K562 (cell line): ENCODE results near the gene ALDOB. TPM values are rescaled to one million over a fixed set of nuclear protein-coding genes. Genes with fewer than 3 reads are reported as not detected.

Experiments used
- BMI1 ChIP-seq: fragments of 150-350 bp; IDR thresholded peaks from 2 replicates; pipeline ENCODE4 v1.6.1; 2014; ENCODE audit warnings: low read length
- CBX1 ChIP-seq: sonication (generic); IDR thresholded peaks from 2 replicates; pipeline ENCODE4 v1.6.1; 2016; ENCODE audit warnings: antibody characterized with exemption, low read depth, mild to moderate bottlenecking
- ERF ChIP-seq: fragments of 450-650 bp; formaldehyde crosslinking; IDR thresholded peaks from 2 replicates; pipeline ENCODE4 v1.4.0; 2020; ENCODE audit warnings: mild to moderate bottlenecking, mixed read lengths
- HSF4 ChIP-seq: fragments of 250-450 bp; sonication (Bioruptor Pico); IDR thresholded peaks from 2 replicates; pipeline ENCODE4 v2.1.2; 2022; ENCODE audit warnings: mild to moderate bottlenecking, moderate library complexity, borderline replicate concordance
- NCOA1 ChIP-seq: fragments of 450-650 bp; IDR thresholded peaks from 2 replicates; pipeline ENCODE4 v1.6.1; 2016; ENCODE audit warnings: low read depth
- SAP30 ChIP-seq: fragments of 200-600 bp; sonication (generic); IDR thresholded peaks from 2 replicates; pipeline ENCODE4 v1.6.1; 2012; ENCODE audit warnings: borderline replicate concordance, low read depth, mild to moderate bottlenecking, moderate library complexity, low read length, control low read depth, inconsistent platforms; ENCODE audit not compliant: insufficient read depth, poor library complexity, severe bottlenecking
- polyA plus RNA-seq, 8 experiments: library from polyadenylated mRNA; depleted of rRNA in 4 of 8; stranded (reverse) in 5 of 8; unstranded in 3 of 8; fragments of >200 nt; fragmentation: Nextera tagmentation in 2 of 8; fragmentation: Illumina TruSeq in 1 of 8; extraction: Ambion mirVana in 2 of 8; extraction: Trizol in 1 of 8; gene quantifications; 2 replicates each; pipeline versions ENCODE4 v1.2.1 to v1.2.3, GENCODE V29; 2011 to 2014; ENCODE audit warnings: inconsistent platforms in 1 of 8, missing spikeins in 1 of 8
- total RNA-seq, 7 experiments: library from RNA; depleted of rRNA in 6 of 7; stranded (reverse); fragments of >200 nt in 6 of 7; fragmentation: Illumina TruSeq in 2 of 7; extraction: Trizol in 2 of 7; gene quantifications; 2 replicates each; pipeline versions ENCODE4 v1.2.1 to v1.2.3, GENCODE V29; 2011 to 2021; ENCODE audit warnings: low replicate concordance in 1 of 7
- TF ChIP-seq, protein P1 (sequence below), 2 experiments: fragments of 450-650 bp in 1 of 2; sonication (generic) in 1 of 2; formaldehyde crosslinking in 1 of 2; IDR thresholded peaks; 2 replicates each; pipeline versions ENCODE4 v1.7.1 to v1.9.0; 2016 to 2022; ENCODE audit warnings: inconsistent platforms in 1 of 2, mild to moderate bottlenecking in 1 of 2, missing genetic modification reagents in 1 of 2
- TF ChIP-seq, protein P2 (sequence below): fragments of 250-450 bp; sonication (Bioruptor Pico); IDR thresholded peaks from 2 replicates; pipeline ENCODE4 v1.4.0; 2020
- TF ChIP-seq, protein P3 (sequence below): fragments of 450-650 bp; formaldehyde crosslinking; IDR thresholded peaks from 2 replicates; pipeline ENCODE4 v1.4.0; 2020; ENCODE audit warnings: mild to moderate bottlenecking, moderate library complexity

The ALDOB gene
- total and polyA plus RNA-seq, 9 of the 15 experiments (the other 6 are each of a cell fraction or from before 2014, with no cell fraction given) = 0.80 TPM; not detected in 8

DNA sequence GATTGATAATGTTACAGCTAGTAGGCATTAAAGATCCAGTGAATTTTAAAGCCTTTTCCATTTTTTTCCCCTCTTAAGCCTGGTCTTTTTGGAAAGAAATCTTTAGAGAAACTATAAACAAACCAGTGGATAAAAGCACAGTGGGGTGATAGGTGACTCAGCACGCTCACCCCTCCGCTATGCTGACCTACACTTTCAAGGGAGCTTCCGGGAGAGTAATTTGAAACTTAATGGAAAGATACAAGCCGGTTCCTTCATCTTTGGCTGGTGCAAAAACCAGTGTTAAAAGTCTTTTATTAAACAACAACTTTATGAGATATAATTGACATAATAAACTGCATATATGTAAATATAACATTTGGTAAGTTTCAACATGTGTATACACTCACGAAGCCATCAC, 27.0 kb upstream of the ALDOB start (continued):
- TF ChIP-seq CBX1 (no peak), HSF4 (CRISPR knock-in tag) (no peak), BMI1 (no peak), ERF (CRISPR knock-in tag) (no peak), SAP30 (no peak), NCOA1 (no peak)
- TF ChIP-seq, protein P1, sequence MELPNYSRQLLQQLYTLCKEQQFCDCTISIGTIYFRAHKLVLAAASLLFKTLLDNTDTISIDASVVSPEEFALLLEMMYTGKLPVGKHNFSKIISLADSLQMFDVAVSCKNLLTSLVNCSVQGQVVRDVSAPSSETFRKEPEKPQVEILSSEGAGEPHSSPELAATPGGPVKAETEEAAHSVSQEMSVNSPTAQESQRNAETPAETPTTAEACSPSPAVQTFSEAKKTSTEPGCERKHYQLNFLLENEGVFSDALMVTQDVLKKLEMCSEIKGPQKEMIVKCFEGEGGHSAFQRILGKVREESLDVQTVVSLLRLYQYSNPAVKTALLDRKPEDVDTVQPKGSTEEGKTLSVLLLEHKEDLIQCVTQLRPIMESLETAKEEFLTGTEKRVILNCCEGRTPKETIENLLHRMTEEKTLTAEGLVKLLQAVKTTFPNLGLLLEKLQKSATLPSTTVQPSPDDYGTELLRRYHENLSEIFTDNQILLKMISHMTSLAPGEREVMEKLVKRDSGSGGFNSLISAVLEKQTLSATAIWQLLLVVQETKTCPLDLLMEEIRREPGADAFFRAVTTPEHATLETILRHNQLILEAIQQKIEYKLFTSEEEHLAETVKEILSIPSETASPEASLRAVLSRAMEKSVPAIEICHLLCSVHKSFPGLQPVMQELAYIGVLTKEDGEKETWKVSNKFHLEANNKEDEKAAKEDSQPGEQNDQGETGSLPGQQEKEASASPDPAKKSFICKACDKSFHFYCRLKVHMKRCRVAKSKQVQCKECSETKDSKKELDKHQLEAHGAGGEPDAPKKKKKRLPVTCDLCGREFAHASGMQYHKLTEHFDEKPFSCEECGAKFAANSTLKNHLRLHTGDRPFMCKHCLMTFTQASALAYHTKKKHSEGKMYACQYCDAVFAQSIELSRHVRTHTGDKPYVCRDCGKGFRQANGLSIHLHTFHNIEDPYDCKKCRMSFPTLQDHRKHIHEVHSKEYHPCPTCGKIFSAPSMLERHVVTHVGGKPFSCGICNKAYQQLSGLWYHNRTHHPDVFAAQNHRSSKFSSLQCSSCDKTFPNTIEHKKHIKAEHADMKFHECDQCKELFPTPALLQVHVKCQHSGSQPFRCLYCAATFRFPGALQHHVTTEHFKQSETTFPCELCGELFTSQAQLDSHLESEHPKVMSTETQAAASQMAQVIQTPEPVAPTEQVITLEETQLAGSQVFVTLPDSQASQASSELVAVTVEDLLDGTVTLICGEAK (IDR thresholded peaks at IDR 0.05) = peak; percentile 53; the same call in 1 of the 2 replicates
- TF ChIP-seq, protein P1 (CRISPR knock-in tag; IDR thresholded peaks at IDR 0.05) = no peak
- TF ChIP-seq, protein P2, sequence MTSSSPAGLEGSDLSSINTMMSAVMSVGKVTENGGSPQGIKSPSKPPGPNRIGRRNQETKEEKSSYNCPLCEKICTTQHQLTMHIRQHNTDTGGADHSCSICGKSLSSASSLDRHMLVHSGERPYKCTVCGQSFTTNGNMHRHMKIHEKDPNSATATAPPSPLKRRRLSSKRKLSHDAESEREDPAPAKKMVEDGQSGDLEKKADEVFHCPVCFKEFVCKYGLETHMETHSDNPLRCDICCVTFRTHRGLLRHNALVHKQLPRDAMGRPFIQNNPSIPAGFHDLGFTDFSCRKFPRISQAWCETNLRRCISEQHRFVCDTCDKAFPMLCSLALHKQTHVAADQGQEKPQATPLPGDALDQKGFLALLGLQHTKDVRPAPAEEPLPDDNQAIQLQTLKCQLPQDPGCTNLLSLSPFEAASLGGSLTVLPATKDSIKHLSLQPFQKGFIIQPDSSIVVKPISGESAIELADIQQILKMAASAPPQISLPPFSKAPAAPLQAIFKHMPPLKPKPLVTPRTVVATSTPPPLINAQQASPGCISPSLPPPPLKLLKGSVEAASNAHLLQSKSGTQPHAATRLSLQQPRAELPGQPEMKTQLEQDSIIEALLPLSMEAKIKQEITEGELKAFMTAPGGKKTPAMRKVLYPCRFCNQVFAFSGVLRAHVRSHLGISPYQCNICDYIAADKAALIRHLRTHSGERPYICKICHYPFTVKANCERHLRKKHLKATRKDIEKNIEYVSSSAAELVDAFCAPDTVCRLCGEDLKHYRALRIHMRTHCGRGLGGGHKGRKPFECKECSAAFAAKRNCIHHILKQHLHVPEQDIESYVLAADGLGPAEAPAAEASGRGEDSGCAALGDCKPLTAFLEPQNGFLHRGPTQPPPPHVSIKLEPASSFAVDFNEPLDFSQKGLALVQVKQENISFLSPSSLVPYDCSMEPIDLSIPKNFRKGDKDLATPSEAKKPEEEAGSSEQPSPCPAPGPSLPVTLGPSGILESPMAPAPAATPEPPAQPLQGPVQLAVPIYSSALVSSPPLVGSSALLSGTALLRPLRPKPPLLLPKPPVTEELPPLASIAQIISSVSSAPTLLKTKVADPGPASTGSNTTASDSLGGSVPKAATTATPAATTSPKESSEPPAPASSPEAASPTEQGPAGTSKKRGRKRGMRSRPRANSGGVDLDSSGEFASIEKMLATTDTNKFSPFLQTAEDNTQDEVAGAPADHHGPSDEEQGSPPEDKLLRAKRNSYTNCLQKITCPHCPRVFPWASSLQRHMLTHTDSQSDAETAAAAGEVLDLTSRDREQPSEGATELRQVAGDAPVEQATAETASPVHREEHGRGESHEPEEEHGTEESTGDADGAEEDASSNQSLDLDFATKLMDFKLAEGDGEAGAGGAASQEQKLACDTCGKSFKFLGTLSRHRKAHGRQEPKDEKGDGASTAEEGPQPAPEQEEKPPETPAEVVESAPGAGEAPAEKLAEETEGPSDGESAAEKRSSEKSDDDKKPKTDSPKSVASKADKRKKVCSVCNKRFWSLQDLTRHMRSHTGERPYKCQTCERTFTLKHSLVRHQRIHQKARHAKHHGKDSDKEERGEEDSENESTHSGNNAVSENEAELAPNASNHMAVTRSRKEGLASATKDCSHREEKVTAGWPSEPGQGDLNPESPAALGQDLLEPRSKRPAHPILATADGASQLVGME (CRISPR knock-in tag) = no peak
- TF ChIP-seq, protein P3, sequence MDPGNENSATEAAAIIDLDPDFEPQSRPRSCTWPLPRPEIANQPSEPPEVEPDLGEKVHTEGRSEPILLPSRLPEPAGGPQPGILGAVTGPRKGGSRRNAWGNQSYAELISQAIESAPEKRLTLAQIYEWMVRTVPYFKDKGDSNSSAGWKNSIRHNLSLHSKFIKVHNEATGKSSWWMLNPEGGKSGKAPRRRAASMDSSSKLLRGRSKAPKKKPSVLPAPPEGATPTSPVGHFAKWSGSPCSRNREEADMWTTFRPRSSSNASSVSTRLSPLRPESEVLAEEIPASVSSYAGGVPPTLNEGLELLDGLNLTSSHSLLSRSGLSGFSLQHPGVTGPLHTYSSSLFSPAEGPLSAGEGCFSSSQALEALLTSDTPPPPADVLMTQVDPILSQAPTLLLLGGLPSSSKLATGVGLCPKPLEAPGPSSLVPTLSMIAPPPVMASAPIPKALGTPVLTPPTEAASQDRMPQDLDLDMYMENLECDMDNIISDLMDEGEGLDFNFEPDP (CRISPR knock-in tag) = no peak
